Measurements from ENCODE around the gene PDYN. TPM values are rescaled to one million over a fixed set of nuclear protein-coding genes. Genes with fewer than 3 reads are reported as not detected.

Gene PDYN
- total and polyA plus RNA-seq, 9 of the 15 experiments (the other 6 are each of a cell fraction or from before 2014, with no cell fraction given), result not detected

GRCh38 chr20:1971893-1972586, 21.8 kb downstream of the PDYN start:
- ChIA-PET CTCF (ENCODE audit: low intra/inter-chr PET ratio) (no interaction called here), POLR2A (no interaction called here)
- Histone ChIP-seq H3K27ac (ENCODE audit: extremely low read depth, low read depth, low read length) (no peak overlapping the region), H3K79me2 (ENCODE audit: control insufficient read depth, insufficient read depth, low read length) (no peaks in the 10 kb centered on the region), H3K36me3 (ENCODE audit: control insufficient read depth, insufficient read depth, low read length) (no peaks in the 10 kb centered on the region), H3K4me3 (no peak overlapping the region), H3K9ac (ENCODE audit: insufficient read depth in 1 of 2, low read depth in 2 of 2, low read length in 2 of 2) (no peak overlapping the region), H2AFZ (ENCODE audit: low read depth, low read length) (no peak overlapping the region), H4K20me1 (replicated peaks; ENCODE audit: control insufficient read depth, insufficient read depth, low read length) (no peaks in the 10 kb centered on the region), H3K4me1 (replicated peaks in 1 of 2; ENCODE audit: control insufficient read depth in 2 of 2, insufficient read depth in 2 of 2, low read length in 2 of 2) (no peaks in the 10 kb centered on the region), H3K4me2 (ENCODE audit: insufficient read depth, low read length) (no peak overlapping the region), H3K9me3 (replicated peaks; ENCODE audit: control insufficient read depth, insufficient read depth, low read depth, low read length) (no peaks in the 10 kb centered on the region), H3K27me3 (ENCODE audit: control insufficient read depth in 2 of 2, insufficient read depth in 2 of 2, low read length in 2 of 2) (peaks cover 0 to 5% of the 10 kb centered on the region in 2 experiments; a peak in 2 of 5 replicates), H3K9me1 (ENCODE audit: control insufficient read depth, insufficient read depth, low read length) (no peaks in the 10 kb centered on the region)
- ATAC-seq (no peak), DNase-seq (ENCODE audit: extremely low read depth in 1 of 4, low spot score in 3 of 4) (no peak), FAIRE-seq (no peak)
- 1% methylated on average over 5 of the region's 5 CpGs for WGBS (ENCODE audit: insufficient coverage, low coverage, missing lambda C conversion rate)
- in situ Hi-C loops (cut with MboI) (no loop called here), intact Hi-C loops (cut with micrococcal nuclease) (no loop called here)
- no TSS peak for BruUV-seq (replicated peaks)
- TF ChIP-seq ZNF224 (CRISPR knock-in tag; IDR thresholded peaks at IDR 0.05) (no peak), CEBPG (CRISPR knock-in tag; IDR thresholded peaks at IDR 0.05) (no peak), CEBPG (tag; conservative IDR thresholded peaks at IDR 0.05 in 1 of 2, IDR thresholded peaks at IDR 0.05 in 1 of 2) (peak in 1 of 2 experiments; percentile 60; a peak in 2 of 4 replicates)

GRCh38 chr20:1968964-1969363, 24.9 kb downstream of the PDYN start:
- peaks cover 0 to 3% of the 10 kb centered on the region in 2 experiments; a peak in 1 of 5 replicates for H3K4me1 ChIP-seq (replicated peaks in 1 of 2; ENCODE audit: control insufficient read depth in 2 of 2, insufficient read depth in 2 of 2, low read length in 2 of 2)
- no TSS peak for BruUV-seq (replicated peaks)
- peaks cover 0 to 5% of the 10 kb centered on the region in 2 experiments; a peak in 2 of 5 replicates for H3K27me3 ChIP-seq (ENCODE audit: control insufficient read depth in 2 of 2, insufficient read depth in 2 of 2, low read length in 2 of 2)
- H3K79me2 ChIP-seq (ENCODE audit: control insufficient read depth, insufficient read depth, low read length), result no peaks in the 10 kb centered on the region
- H2AFZ ChIP-seq (ENCODE audit: low read depth, low read length), result no peak overlapping the region
- WGBS (ENCODE audit: insufficient coverage, low coverage, missing lambda C conversion rate), result no CpG with 5 or more reads among the region's 4 CpGs
- in situ Hi-C loops (cut with MboI) (loop anchor here (5.0 kb wide), 1 partner anchor 203 kb away; no protein-coding TSS in a partner anchor), intact Hi-C loops (cut with micrococcal nuclease) (loop anchor here (5.0 kb wide), 1 partner anchor 483 kb away; no protein-coding TSS in a partner anchor)
- no peak overlapping the region for H3K4me2 ChIP-seq (ENCODE audit: insufficient read depth, low read length)
- no peak for FAIRE-seq
- POLR2A ChIA-PET, result no interaction called here
- ATAC-seq, result no peak
- H3K4me3 ChIP-seq, result no peak overlapping the region
- no peak overlapping the region for H3K27ac ChIP-seq (ENCODE audit: extremely low read depth, low read depth, low read length)
- CTCF ChIA-PET (ENCODE audit: low intra/inter-chr PET ratio), result no interaction called here
- no peaks in the 10 kb centered on the region for H3K9me1 ChIP-seq (ENCODE audit: control insufficient read depth, insufficient read depth, low read length)
- no peaks in the 10 kb centered on the region for H3K9me3 ChIP-seq (replicated peaks; ENCODE audit: control insufficient read depth, insufficient read depth, low read depth, low read length)
- H3K36me3 ChIP-seq (ENCODE audit: control insufficient read depth, insufficient read depth, low read length), result no peaks in the 10 kb centered on the region
- no peak for DNase-seq (ENCODE audit: extremely low read depth in 1 of 4, low spot score in 3 of 4)
- H4K20me1 ChIP-seq (replicated peaks; ENCODE audit: control insufficient read depth, insufficient read depth, low read length), result no peaks in the 10 kb centered on the region
- H3K9ac ChIP-seq (ENCODE audit: insufficient read depth in 1 of 2, low read depth in 2 of 2, low read length in 2 of 2), result no peak overlapping the region
- TF ChIP-seq ZNF76 (CRISPR knock-in tag; IDR thresholded peaks at IDR 0.05; ENCODE audit: borderline replicate concordance) (no peak), ADNP (tag; IDR thresholded peaks at IDR 0.05) (no peak)

Measured in K562 (cell line).